HCT116 (cell line): Measurements from ENCODE around the gene EGFL7.

Experiments used
- EZH2 ChIP-seq: fragments of 200-600 bp; sonication (generic); IDR thresholded peaks from 2 replicates; pipeline ENCODE4 v1.6.1; 2017; ENCODE audit warnings: antibody characterized with exemption, mixed run types
- JUND ChIP-seq: IDR thresholded peaks from 2 replicates; pipeline ENCODE4 v1.6.1; 2012
- POLR2A ChIP-seq: IDR thresholded peaks from 2 replicates; pipeline ENCODE4 v1.7.0; 2011; ENCODE audit warnings: borderline replicate concordance; ENCODE audit not compliant: insufficient read depth, insufficient read length; ENCODE audit errors: extremely low read depth
- POLR2AphosphoS5 ChIP-seq: IDR thresholded peaks from 2 replicates; pipeline ENCODE4 v1.6.1; 2011; ENCODE audit warnings: mild to moderate bottlenecking, low read depth, low read length, moderate library complexity
- SIN3A ChIP-seq: IDR thresholded peaks from 2 replicates; pipeline ENCODE4 v1.6.1; 2012; ENCODE audit warnings: low read depth
- SRF ChIP-seq: IDR thresholded peaks from 2 replicates; pipeline ENCODE4 v1.6.1; 2012; ENCODE audit warnings: low read depth
- TCF7L2 ChIP-seq: IDR thresholded peaks from 2 replicates; pipeline ENCODE4 v1.7.0; 2011; ENCODE audit warnings: borderline replicate concordance, inconsistent platforms; ENCODE audit not compliant: insufficient read depth, insufficient read length; ENCODE audit errors: extremely low read depth
- YY1 ChIP-seq: IDR thresholded peaks from 2 replicates; pipeline ENCODE4 v1.6.1; 2011; ENCODE audit warnings: low read length, low read depth, moderate library complexity, mild to moderate bottlenecking; ENCODE audit not compliant: insufficient replicate concordance; ENCODE audit errors: extremely low read depth
- TF ChIP-seq, protein P1 (sequence below): IDR thresholded peaks from 2 replicates; pipeline ENCODE4 v1.6.1; 2012; ENCODE audit warnings: low read depth
- TF ChIP-seq, protein P2 (sequence below), 3 experiments: fragments of 200-600 bp in 1 of 3; sonication (generic) in 1 of 3; IDR thresholded peaks in 2 of 3; conservative IDR thresholded peaks in 1 of 3; 2 replicates each; pipeline ENCODE4 v1.5.1; 2012 to 2017; ENCODE audit warnings: low read depth in 2 of 3, low read length in 2 of 3, antibody characterized with exemption in 1 of 3, borderline replicate concordance in 1 of 3, control low read depth in 1 of 3, mild to moderate bottlenecking in 1 of 3, mixed read lengths in 1 of 3, mixed run types in 1 of 3, moderate library complexity in 1 of 3; ENCODE audit not compliant: insufficient read depth in 1 of 3

DNA sequence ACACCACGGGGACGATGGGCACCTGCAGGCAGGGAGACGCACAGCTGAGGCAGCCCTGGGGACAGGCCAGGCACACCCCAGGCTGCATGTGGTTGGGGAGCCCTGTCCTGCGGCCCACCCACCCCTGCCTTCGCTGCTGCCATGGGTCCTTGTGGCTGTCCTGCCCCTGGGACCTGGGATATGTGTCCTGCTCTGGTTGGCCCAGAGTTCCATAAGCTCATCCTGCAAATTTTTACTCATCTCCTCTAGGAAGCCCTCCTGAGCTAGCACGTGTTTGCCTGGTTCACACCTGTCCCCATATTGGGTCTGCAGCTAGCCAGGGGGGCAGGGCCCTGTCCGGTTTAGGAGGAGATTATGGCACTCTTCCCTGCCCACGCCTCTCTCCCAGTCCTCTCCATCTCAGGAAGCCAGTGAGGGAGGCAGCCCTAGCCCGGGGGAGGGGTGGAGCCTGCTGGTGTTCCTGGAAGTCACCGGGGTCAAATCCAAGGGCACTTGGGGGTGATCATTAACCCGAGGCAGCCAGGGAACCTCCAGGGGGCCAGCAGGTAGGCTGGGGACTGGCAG is 12.2 kb downstream of the EGFL7 start:
- TF ChIP-seq, protein P1, sequence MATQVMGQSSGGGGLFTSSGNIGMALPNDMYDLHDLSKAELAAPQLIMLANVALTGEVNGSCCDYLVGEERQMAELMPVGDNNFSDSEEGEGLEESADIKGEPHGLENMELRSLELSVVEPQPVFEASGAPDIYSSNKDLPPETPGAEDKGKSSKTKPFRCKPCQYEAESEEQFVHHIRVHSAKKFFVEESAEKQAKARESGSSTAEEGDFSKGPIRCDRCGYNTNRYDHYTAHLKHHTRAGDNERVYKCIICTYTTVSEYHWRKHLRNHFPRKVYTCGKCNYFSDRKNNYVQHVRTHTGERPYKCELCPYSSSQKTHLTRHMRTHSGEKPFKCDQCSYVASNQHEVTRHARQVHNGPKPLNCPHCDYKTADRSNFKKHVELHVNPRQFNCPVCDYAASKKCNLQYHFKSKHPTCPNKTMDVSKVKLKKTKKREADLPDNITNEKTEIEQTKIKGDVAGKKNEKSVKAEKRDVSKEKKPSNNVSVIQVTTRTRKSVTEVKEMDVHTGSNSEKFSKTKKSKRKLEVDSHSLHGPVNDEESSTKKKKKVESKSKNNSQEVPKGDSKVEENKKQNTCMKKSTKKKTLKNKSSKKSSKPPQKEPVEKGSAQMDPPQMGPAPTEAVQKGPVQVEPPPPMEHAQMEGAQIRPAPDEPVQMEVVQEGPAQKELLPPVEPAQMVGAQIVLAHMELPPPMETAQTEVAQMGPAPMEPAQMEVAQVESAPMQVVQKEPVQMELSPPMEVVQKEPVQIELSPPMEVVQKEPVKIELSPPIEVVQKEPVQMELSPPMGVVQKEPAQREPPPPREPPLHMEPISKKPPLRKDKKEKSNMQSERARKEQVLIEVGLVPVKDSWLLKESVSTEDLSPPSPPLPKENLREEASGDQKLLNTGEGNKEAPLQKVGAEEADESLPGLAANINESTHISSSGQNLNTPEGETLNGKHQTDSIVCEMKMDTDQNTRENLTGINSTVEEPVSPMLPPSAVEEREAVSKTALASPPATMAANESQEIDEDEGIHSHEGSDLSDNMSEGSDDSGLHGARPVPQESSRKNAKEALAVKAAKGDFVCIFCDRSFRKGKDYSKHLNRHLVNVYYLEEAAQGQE, result no peak
- TF ChIP-seq, protein P2, sequence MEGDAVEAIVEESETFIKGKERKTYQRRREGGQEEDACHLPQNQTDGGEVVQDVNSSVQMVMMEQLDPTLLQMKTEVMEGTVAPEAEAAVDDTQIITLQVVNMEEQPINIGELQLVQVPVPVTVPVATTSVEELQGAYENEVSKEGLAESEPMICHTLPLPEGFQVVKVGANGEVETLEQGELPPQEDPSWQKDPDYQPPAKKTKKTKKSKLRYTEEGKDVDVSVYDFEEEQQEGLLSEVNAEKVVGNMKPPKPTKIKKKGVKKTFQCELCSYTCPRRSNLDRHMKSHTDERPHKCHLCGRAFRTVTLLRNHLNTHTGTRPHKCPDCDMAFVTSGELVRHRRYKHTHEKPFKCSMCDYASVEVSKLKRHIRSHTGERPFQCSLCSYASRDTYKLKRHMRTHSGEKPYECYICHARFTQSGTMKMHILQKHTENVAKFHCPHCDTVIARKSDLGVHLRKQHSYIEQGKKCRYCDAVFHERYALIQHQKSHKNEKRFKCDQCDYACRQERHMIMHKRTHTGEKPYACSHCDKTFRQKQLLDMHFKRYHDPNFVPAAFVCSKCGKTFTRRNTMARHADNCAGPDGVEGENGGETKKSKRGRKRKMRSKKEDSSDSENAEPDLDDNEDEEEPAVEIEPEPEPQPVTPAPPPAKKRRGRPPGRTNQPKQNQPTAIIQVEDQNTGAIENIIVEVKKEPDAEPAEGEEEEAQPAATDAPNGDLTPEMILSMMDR (IDR thresholded peaks at IDR 0.05 in 2 of 3, conservative IDR thresholded peaks at IDR 0.05 in 1 of 3; ENCODE audit: borderline replicate concordance in 1 of 3, insufficient read depth in 1 of 3, low read depth in 2 of 3, low read length in 2 of 3), result no peak
- TF ChIP-seq TCF7L2 (no peak), POLR2AphosphoS5 (no peak), POLR2A (no peak), EZH2 (no peak), SRF (no peak), YY1 (no peak), JUND (no peak), SIN3A (no peak)
